ENCODE data around the gene C6orf118.

The C6orf118 gene

DNA sequence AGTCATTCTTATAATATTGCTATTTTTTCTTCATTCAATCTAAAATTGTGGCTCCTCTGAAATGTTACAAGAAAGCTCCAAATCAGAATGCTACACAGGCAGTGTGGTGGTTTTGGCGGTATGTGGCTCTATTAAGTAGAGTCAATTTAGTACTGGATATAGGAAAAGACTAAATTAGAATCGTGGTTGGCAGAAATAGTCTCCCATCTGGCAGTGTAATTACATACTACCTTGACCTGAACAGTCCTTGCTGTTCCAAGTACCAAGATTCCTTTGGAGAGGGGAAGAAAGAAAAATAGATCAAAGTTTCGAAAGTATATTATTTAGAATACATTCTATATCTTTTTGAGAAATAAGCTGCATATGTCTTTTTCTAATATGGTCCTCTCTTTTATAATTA, 78.2 kb downstream of the C6orf118 start:
- no peak for DNase-seq (ENCODE audit: low spot score)
- Histone ChIP-seq H3K4me3 (no peak overlapping the region), H3K27ac (no peak overlapping the region)
- no peak for TF ChIP-seq CTCF (IDR thresholded peaks at IDR 0.05)
